HG02571 (cell line): Measurements from ENCODE around the gene SIAH3.

Source experiments
- ATAC-seq: cut with Tn5 transposase; IDR thresholded peaks from one replicate; pipeline ENCODE4 v1.9.1; 2021; ENCODE audit warnings: mild to moderate bottlenecking, moderate library complexity; ENCODE audit not compliant: unreplicated experiment

SIAH3 gene

GRCh38 chr13:45863709-45864590, 12.4 kb upstream of the SIAH3 start:
- no peak for ATAC-seq

GRCh38 chr13:45861322-45861721, 9.8 kb upstream of the SIAH3 start:
- ATAC-seq, result no peak

GRCh38 chr13:45860240-45860639, 8.7 kb upstream of the SIAH3 start:
- ATAC-seq, result no peak

- ATAC-seq, result no peak
These were observed 8.2 kb upstream of the SIAH3 start for GRCh38 chr13:45859705-45860104.

GRCh38 chr13:45852494-45852893, 941 bp upstream of the SIAH3 start:
- no peak for ATAC-seq

GRCh38 chr13:45851956-45852355, 403 bp upstream of the SIAH3 start:
- ATAC-seq, result no peak

- ATAC-seq, result no peak
These were observed 1.4 kb downstream of the SIAH3 start for GRCh38 chr13:45850027-45850613.

- no peak for ATAC-seq
These were observed 2.1 kb downstream of the SIAH3 start for GRCh38 chr13:45849408-45849807.

- ATAC-seq, result no peak
These were observed 3.9 kb downstream of the SIAH3 start for GRCh38 chr13:45847554-45848224.

- no peak for ATAC-seq
These were observed 4.9 kb downstream of the SIAH3 start for GRCh38 chr13:45846681-45847080.

- no peak for ATAC-seq
These were observed 13.3 kb downstream of the SIAH3 start for GRCh38 chr13:45838171-45838745.

- no peak for ATAC-seq
These were observed 14.4 kb downstream of the SIAH3 start for GRCh38 chr13:45837111-45837510.

- ATAC-seq, result no peak
These were observed 17.1 kb downstream of the SIAH3 start for GRCh38 chr13:45834411-45834994.

GRCh38 chr13:45833663-45834375, 17.7 kb downstream of the SIAH3 start:
- ATAC-seq, result no peak

- no peak for ATAC-seq
These were observed 18.3 kb downstream of the SIAH3 start for GRCh38 chr13:45833242-45833641.

- ATAC-seq, result no peak
These were observed 19.7 kb downstream of the SIAH3 start for GRCh38 chr13:45831851-45832250.

GRCh38 chr13:45830121-45830520, 21.4 kb downstream of the SIAH3 start:
- ATAC-seq, result no peak

GRCh38 chr13:45828256-45828968, 23.1 kb downstream of the SIAH3 start:
- ATAC-seq, result no peak

GRCh38 chr13:45827318-45827717, 24.2 kb downstream of the SIAH3 start:
- no peak for ATAC-seq

GRCh38 chr13:45826731-45827130, 24.8 kb downstream of the SIAH3 start:
- no peak for ATAC-seq
